MM.1S (cell line): ENCODE data around the gene HPCAL1.
"Not testable (repeated sequence)": the region's sequence is repeated elsewhere in the genome, so short reads cannot be mapped to it uniquely, and the experiment has no call there.

ENCODE experiments used
- DNase-seq: peaks from one replicate; pipeline ENCODE4 v3.0.0-alpha.2; 2015
- H2AFZ ChIP-seq: fragments of 300-600 bp; sonication (generic); 2 replicates; pipeline ENCODE4 v1.6.0; 2016; ENCODE audit warnings: antibody characterized with exemption, low read length
- H3F3A ChIP-seq: fragments of 300-600 bp; sonication (generic); 2 replicates; pipeline ENCODE4 v1.6.1; 2016; ENCODE audit warnings: mild to moderate bottlenecking, antibody characterized with exemption, low read length, moderate library complexity, mixed read lengths; ENCODE audit not compliant: insufficient read depth
- H3K27ac ChIP-seq: fragments of 300-600 bp; sonication (generic); 2 replicates; pipeline ENCODE4 v1.5.1; 2016; ENCODE audit warnings: mild to moderate bottlenecking, low read length
- H3K27me3 ChIP-seq: fragments of 300-600 bp; sonication (generic); replicated peaks from 2 replicates; pipeline ENCODE4 v1.6.0; 2016; ENCODE audit warnings: low read length; ENCODE audit not compliant: insufficient read depth
- H3K36me3 ChIP-seq: fragments of 300-600 bp; sonication (generic); replicated peaks from 2 replicates; pipeline ENCODE4 v1.6.1; 2016; ENCODE audit warnings: mild to moderate bottlenecking, low read length, mixed read lengths; ENCODE audit not compliant: insufficient read depth
- H3K4me1 ChIP-seq: fragments of 300-600 bp; sonication (generic); 2 replicates; pipeline ENCODE4 v1.6.1; 2016; ENCODE audit warnings: low read length, mixed read lengths
- H3K4me2 ChIP-seq: fragments of 300-600 bp; sonication (generic); 2 replicates; pipeline ENCODE4 v1.6.0; 2016; ENCODE audit warnings: low read depth, low read length
- H3K4me3 ChIP-seq: fragments of 300-600 bp; sonication (generic); 2 replicates; pipeline ENCODE4 v1.5.1; 2016; ENCODE audit warnings: low read length, mixed read lengths
- H3K79me2 ChIP-seq: fragments of 300-600 bp; sonication (generic); 2 replicates; pipeline ENCODE4 v1.6.1; 2016; ENCODE audit warnings: mixed run types, low read length, mixed read lengths
- H3K9ac ChIP-seq: fragments of 300-600 bp; sonication (generic); 2 replicates; pipeline ENCODE4 v1.6.1; 2016; ENCODE audit warnings: low read length, mixed read lengths
- H3K9me2 ChIP-seq: fragments of 300-600 bp; sonication (generic); replicated peaks from 2 replicates; pipeline ENCODE4 v1.6.1; 2016; ENCODE audit warnings: mild to moderate bottlenecking, low read length, mixed read lengths; ENCODE audit not compliant: insufficient read depth
- H3K9me3 ChIP-seq: fragments of 300-600 bp; sonication (generic); replicated peaks from 2 replicates; pipeline ENCODE4 v1.6.1; 2016; ENCODE audit warnings: mild to moderate bottlenecking, low read length, mixed read lengths; ENCODE audit not compliant: insufficient read depth
- H4K20me1 ChIP-seq: fragments of 300-600 bp; sonication (generic); 2 replicates; pipeline ENCODE4 v1.6.1; 2016; ENCODE audit warnings: mild to moderate bottlenecking, low read length, moderate library complexity, mixed read lengths; ENCODE audit not compliant: insufficient read depth
- CTCF ChIP-seq: fragments of 300-600 bp; sonication (generic); IDR thresholded peaks from 2 replicates; pipeline ENCODE4 v1.5.1; 2016; ENCODE audit warnings: antibody characterized with exemption, low read length, mixed read lengths
- EZH2 ChIP-seq: fragments of 300-600 bp; sonication (generic); optimal IDR thresholded peaks from 2 replicates; pipeline ENCODE3; 2017; ENCODE audit warnings: low read depth, mild to moderate bottlenecking, antibody characterized with exemption, low read length, mixed read lengths
- EZH2phosphoT487 ChIP-seq: fragments of 300-600 bp; sonication (generic); IDR thresholded peaks from 2 replicates; pipeline ENCODE4 v1.6.1; 2018; ENCODE audit warnings: antibody characterized with exemption, low read length

The HPCAL1 gene

GRCh38 chr2:10258726-10259125, 44.0 kb upstream of the HPCAL1 start:
- H4K20me1 ChIP-seq = no peaks in the 10 kb centered on the region
- H2AFZ ChIP-seq = no peak overlapping the region
- no peak overlapping the region for H3K4me3 ChIP-seq
- no peaks in the 10 kb centered on the region for H3K4me1 ChIP-seq
- TF ChIP-seq EZH2phosphoT487 = no peak
- no peak for TF ChIP-seq EZH2
- TF ChIP-seq CTCF = no peak
- DNase-seq = no peak
- H3K79me2 ChIP-seq = no peaks in the 10 kb centered on the region
- no peak overlapping the region for H3K27ac ChIP-seq
- no peaks in the 10 kb centered on the region for H3K36me3 ChIP-seq
- H3K9ac ChIP-seq = no peak overlapping the region
- H3K9me3 ChIP-seq = no peaks in the 10 kb centered on the region
- no peaks in the 10 kb centered on the region for H3K9me2 ChIP-seq
- H3K4me2 ChIP-seq = no peak overlapping the region
- no peaks in the 10 kb centered on the region for H3K27me3 ChIP-seq
- H3F3A ChIP-seq = no peaks in the 10 kb centered on the region

GRCh38 chr2:10260130-10260529, 42.6 kb upstream of the HPCAL1 start:
- no peak overlapping the region for H3K9ac ChIP-seq
- DNase-seq = no peak
- TF ChIP-seq EZH2phosphoT487 = no peak
- no peak for TF ChIP-seq CTCF
- TF ChIP-seq EZH2 = no peak
- H3K36me3 ChIP-seq = no peaks in the 10 kb centered on the region
- no peaks in the 10 kb centered on the region for H3K4me1 ChIP-seq
- H3K27ac ChIP-seq = no peak overlapping the region
- H3K79me2 ChIP-seq = no peaks in the 10 kb centered on the region
- H3K4me3 ChIP-seq = no peak overlapping the region
- no peaks in the 10 kb centered on the region for H3F3A ChIP-seq
- no peak overlapping the region for H3K4me2 ChIP-seq
- H3K9me3 ChIP-seq = no peaks in the 10 kb centered on the region
- H4K20me1 ChIP-seq = no peaks in the 10 kb centered on the region
- no peaks in the 10 kb centered on the region for H3K27me3 ChIP-seq
- no peak overlapping the region for H2AFZ ChIP-seq
- no peaks in the 10 kb centered on the region for H3K9me2 ChIP-seq

GRCh38 chr2:10263526-10263925, 39.2 kb upstream of the HPCAL1 start:
- H3K36me3 ChIP-seq, DNase-seq, H3K27ac ChIP-seq, H3K9me2 ChIP-seq, H3K4me1 ChIP-seq, H3K27me3 ChIP-seq, H3K9ac ChIP-seq, H3K4me2 ChIP-seq, H3K79me2 ChIP-seq, H3K9me3 ChIP-seq, H3F3A ChIP-seq, H2AFZ ChIP-seq, H4K20me1 ChIP-seq, H3K4me3 ChIP-seq: not testable (repeated sequence)

GRCh38 chr2:10264506-10265328, 38.0 kb upstream of the HPCAL1 start:
- Histone ChIP-seq H3K36me3 (no peaks in the 10 kb centered on the region), H3K27me3 (no peaks in the 10 kb centered on the region; the same call in 1 of the 2 replicates), H3K4me3 (no peak overlapping the region), H3K27ac (no peak overlapping the region), H3K9me3 (no peaks in the 10 kb centered on the region), H3K4me2 (no peak overlapping the region), H3F3A (no peaks in the 10 kb centered on the region), H3K9me2 (no peaks in the 10 kb centered on the region), H3K4me1 (no peaks in the 10 kb centered on the region), H3K79me2 (no peaks in the 10 kb centered on the region), H4K20me1 (no peaks in the 10 kb centered on the region), H3K9ac (no peak overlapping the region), H2AFZ (no peak overlapping the region)
- DNase-seq = no peak
- TF ChIP-seq EZH2 (no peak), CTCF (no peak), EZH2phosphoT487 (no peak)
